GM18505 (cell line): ENCODE measurements around the gene PTGFRN.

Source experiments
- ATAC-seq: cut with Tn5 transposase; IDR thresholded peaks from one replicate; pipeline ENCODE4 v1.9.1; 2021; ENCODE audit not compliant: unreplicated experiment
- POLR2A ChIP-seq: IDR thresholded peaks from 4 replicates; pipeline ENCODE4 v1.6.1; 2011; ENCODE audit warnings: borderline replicate concordance; ENCODE audit not compliant: insufficient read depth, insufficient read length; ENCODE audit errors: extremely low read depth

The PTGFRN gene

GRCh38 chr1:117026361-117026760 lies 116.6 kb downstream of the PTGFRN start:
- TF ChIP-seq POLR2A = no peak
- ATAC-seq = no peak

DNA sequence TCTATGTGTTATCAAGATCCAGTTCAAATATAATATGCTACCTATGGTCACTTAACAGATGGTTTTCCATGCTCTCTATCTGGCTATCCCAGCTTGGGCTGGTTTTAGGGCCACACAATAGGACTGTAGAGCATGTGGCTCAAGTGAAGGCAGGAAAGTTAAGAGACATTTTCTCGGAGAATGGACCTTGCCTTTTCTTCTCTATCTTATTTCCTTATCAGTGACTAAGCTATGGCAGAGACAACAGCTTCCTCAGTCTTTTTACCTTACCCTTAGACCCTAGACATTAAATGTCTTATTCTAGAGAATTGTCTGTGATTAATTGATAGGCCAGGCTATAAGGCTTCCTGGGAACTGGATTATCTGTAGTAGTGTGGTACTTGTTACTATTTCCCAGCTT lies 120.0 kb downstream of the PTGFRN start:
- TF ChIP-seq POLR2A = no peak
- no peak for ATAC-seq

DNA sequence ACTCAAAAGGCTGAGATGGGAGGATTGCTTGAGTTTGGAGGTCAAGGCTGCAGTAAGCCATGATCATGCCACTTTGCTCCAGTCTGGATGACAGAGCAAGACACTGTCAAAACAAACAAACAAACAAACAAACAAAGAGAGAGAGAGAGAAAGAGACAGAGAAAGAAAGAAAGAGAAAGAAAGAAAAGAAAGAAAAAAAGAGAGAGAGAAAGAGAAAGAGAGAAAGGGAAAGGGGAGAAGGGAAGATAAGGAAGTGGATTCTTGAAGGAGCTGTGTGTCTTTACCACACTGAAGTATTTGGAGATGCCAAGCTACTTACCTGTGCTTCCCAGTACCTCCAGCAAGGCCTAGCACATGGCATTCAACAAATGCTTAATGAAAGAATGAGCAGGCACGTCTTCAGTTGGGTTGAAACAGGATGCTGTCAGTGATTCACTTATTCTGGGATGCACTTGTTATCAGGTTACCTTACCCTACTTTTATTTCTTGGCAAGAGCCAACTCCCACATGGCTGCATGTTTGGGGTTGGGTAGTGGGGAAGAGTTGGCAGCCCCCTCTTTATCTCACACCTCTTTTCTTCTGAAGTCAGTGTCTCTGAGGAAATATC lies 120.7 kb downstream of the PTGFRN start:
- no peak for ATAC-seq
- TF ChIP-seq POLR2A = no peak

GRCh38 chr1:117032266-117032665 lies 122.5 kb downstream of the PTGFRN start:
- TF ChIP-seq POLR2A = no peak
- ATAC-seq = no peak

GRCh38 chr1:117032681-117033539 lies 123.2 kb downstream of the PTGFRN start:
- TF ChIP-seq POLR2A = no peak
- no peak for ATAC-seq

GRCh38 chr1:117033772-117034171 lies 124.1 kb downstream of the PTGFRN start:
- no peak for ATAC-seq
- TF ChIP-seq POLR2A = no peak

DNA sequence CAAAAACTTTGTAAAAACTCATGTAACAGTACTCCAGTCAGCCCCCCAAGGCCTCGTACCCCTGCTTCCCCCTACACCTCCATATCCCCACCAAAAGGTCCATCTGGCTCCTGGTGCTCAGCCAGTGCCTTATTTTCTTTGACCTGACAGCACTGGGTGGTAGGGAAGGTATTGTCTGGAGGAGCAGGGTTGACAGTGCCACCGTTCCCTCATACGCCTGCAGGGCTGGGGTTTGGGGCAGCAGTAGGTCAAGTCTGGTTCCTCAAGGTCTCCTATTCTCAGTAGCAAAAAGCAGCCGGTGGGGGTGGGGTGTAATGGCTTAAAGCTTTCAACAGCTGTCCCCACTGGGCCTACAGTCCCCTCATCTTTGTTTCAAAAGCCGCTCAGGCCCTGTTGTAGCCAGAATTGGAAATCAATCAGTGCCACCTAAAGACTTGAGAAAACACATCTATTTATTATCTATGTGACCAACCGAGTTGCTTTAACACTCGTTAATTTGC lies 125.1 kb downstream of the PTGFRN start:
- no peak for ATAC-seq
- TF ChIP-seq POLR2A = no peak

GRCh38 chr1:117036018-117036461 lies 126.3 kb downstream of the PTGFRN start:
- TF ChIP-seq POLR2A = no peak
- no peak for ATAC-seq

GRCh38 chr1:117037802-117038201 lies 128.1 kb downstream of the PTGFRN start:
- TF ChIP-seq POLR2A = no peak
- no peak for ATAC-seq

DNA sequence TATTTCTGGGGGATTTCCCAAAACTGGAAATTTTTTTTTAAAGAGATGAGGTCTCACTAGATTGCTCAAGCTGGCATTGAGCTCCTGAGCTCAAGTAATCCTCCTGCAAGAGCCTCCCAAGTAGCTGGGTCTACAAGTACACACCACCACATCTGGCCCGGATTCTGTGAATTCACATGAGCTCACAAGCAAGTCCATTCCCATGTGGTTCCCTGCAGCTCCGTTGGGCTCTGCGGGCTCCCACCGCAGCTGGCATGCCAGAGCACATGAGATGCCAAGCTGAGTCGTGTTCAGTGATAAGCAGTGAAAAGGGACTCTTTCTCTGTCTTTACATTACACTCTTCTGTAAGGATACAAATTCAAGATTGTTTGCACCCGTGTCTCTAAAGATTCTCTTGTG lies 128.5 kb downstream of the PTGFRN start:
- no peak for ATAC-seq
- no peak for TF ChIP-seq POLR2A
